H1 (cell line): ENCODE results near the gene CPT1A. TPM values are rescaled to one million over a fixed set of nuclear protein-coding genes. Genes with fewer than 3 reads are reported as not detected.

Experiments used
- CTCF ChIA-PET: fragments of 300-600 bp; sonication (Branson Sonifier 250); formaldehyde crosslinking; loops from one replicate; lab custom pipeline; 2021; ENCODE audit not compliant: partially characterized antibody; lab: Charles Lee
- POLR2A ChIA-PET: fragments of 300-600 bp; sonication (Branson Sonifier 250); formaldehyde crosslinking; loops from one replicate; lab custom pipeline; 2021; ENCODE audit warnings: inconsistent platforms; ENCODE audit not compliant: partially characterized antibody; lab: Charles Lee
- DNase-seq, 2 experiments: peaks; one replicate each; pipeline versions ENCODE4 v3.0.0 to v3.0.0-alpha.2; 2010 to 2022; ENCODE audit warnings: low spot score in 2 of 2, low read depth in 1 of 2, mixed read lengths in 1 of 2
- FAIRE-seq: peaks from 2 replicates; lab custom pipeline; 2011; peaks lifted over from hg19 to GRCh38; lab: Jason Lieb, UNC
- H2AFZ ChIP-seq: 2 replicates; pipeline ENCODE4 v1.8.1; 2012; ENCODE audit warnings: low read length, inconsistent platforms
- H2AK5ac ChIP-seq: 2 replicates; pipeline ENCODE4 v1.6.1; 2013; ENCODE audit warnings: low read depth, low read length
- H2BK120ac ChIP-seq: replicated peaks from 2 replicates; pipeline ENCODE3; 2013; ENCODE audit warnings: low read depth, low read length, inconsistent platforms
- H2BK12ac ChIP-seq: 2 replicates; pipeline ENCODE4 v1.6.1; 2013; ENCODE audit warnings: low read depth, low read length
- H2BK15ac ChIP-seq: 2 replicates; pipeline ENCODE4 v1.6.1; 2013; ENCODE audit warnings: low read length
- H2BK20ac ChIP-seq: 2 replicates; pipeline ENCODE4 v1.6.1; 2013; ENCODE audit warnings: low read length
- H2BK5ac ChIP-seq: 2 replicates; pipeline ENCODE4 v1.6.1; 2013; ENCODE audit warnings: low read depth, low read length
- H3K14ac ChIP-seq: 2 replicates; pipeline ENCODE4 v1.6.1; 2013; ENCODE audit warnings: inconsistent platforms; ENCODE audit not compliant: insufficient read length
- H3K18ac ChIP-seq: 2 replicates; pipeline ENCODE4 v1.6.1; 2013; ENCODE audit warnings: low read length; ENCODE audit errors: extremely low read depth
- H3K23ac ChIP-seq: 2 replicates; pipeline ENCODE4 v1.6.1; 2013; ENCODE audit warnings: inconsistent platforms; ENCODE audit not compliant: insufficient read length
- H3K23me2 ChIP-seq: 2 replicates; pipeline ENCODE4 v1.6.1; 2013; ENCODE audit warnings: low read depth, low read length
- H3K27ac ChIP-seq: 2 replicates; pipeline ENCODE4 v1.6.1; 2011; ENCODE audit warnings: low read depth, low read length, inconsistent platforms
- H3K27me3 ChIP-seq, 4 experiments: replicated peaks in 1 of 4; 1 replicate in 1 of 4; 2 replicates in 3 of 4; pipeline versions ENCODE4 v1.6.1 to v1.8.1; 2011 to 2013; ENCODE audit warnings: low read length in 3 of 4, mild to moderate bottlenecking in 3 of 4, inconsistent platforms in 2 of 4, mixed read lengths in 2 of 4, moderate library complexity in 1 of 4; ENCODE audit not compliant: control insufficient read depth in 3 of 4, insufficient read depth in 3 of 4; ENCODE audit errors: extremely low read depth in 1 of 4
- H3K36me3 ChIP-seq, 4 experiments: 2 replicates each; pipeline versions ENCODE4 v1.6.1 to v1.8.1; 2011 to 2013; ENCODE audit warnings: mild to moderate bottlenecking in 4 of 4, low read length in 3 of 4, moderate library complexity in 2 of 4, control low read depth in 1 of 4, inconsistent platforms in 1 of 4; ENCODE audit not compliant: insufficient read depth in 4 of 4, control insufficient read depth in 2 of 4
- H3K4ac ChIP-seq: replicated peaks from 2 replicates; pipeline ENCODE3; 2013; ENCODE audit warnings: low read length, low read depth, mixed read lengths, inconsistent platforms; ENCODE audit not compliant: insufficient read length
- H3K4me1 ChIP-seq, 4 experiments: replicated peaks in 1 of 4; 1 replicate in 1 of 4; 2 replicates in 3 of 4; pipeline versions ENCODE4 v1.6.1 to v1.8.1; 2011 to 2013; ENCODE audit warnings: low read length in 3 of 4, inconsistent platforms in 2 of 4, mixed read lengths in 1 of 4; ENCODE audit not compliant: insufficient read depth in 4 of 4, control insufficient read depth in 3 of 4
- H3K4me2 ChIP-seq, 2 experiments: 2 replicates each; pipeline versions ENCODE4 v1.6.1 to v1.8.1; 2011 to 2013; ENCODE audit warnings: low read depth in 2 of 2, low read length in 2 of 2, control low read depth in 1 of 2, inconsistent platforms in 1 of 2, mild to moderate bottlenecking in 1 of 2; ENCODE audit not compliant: insufficient read depth in 1 of 2
- H3K4me3 ChIP-seq, 4 experiments: fragments of 200-600, 300-600 bp in 1 of 4; sonication (generic), shearing (Covaris generic), sonication (Bioruptor Twin) in 1 of 4; 2 replicates each; pipeline versions ENCODE4 v1.5.1 to v1.8.1; 2011 to 2016; ENCODE audit warnings: low read length in 4 of 4, low read depth in 3 of 4, control low read depth in 2 of 4, inconsistent platforms in 2 of 4, mild to moderate bottlenecking in 2 of 4, mixed read lengths in 1 of 4, moderate library complexity in 1 of 4; ENCODE audit not compliant: insufficient read depth in 2 of 4; ENCODE audit errors: extremely low read depth in 1 of 4
- H3K56ac ChIP-seq: replicated peaks from 2 replicates; pipeline ENCODE3; 2013; ENCODE audit warnings: low read depth, mild to moderate bottlenecking, mixed read lengths, low read length, inconsistent platforms; ENCODE audit not compliant: insufficient read length
- H3K79me1 ChIP-seq: 2 replicates; pipeline ENCODE4 v1.6.1; 2013; ENCODE audit warnings: low read depth, low read length, control low read depth
- H3K79me2 ChIP-seq, 2 experiments: 2 replicates each; pipeline versions ENCODE4 v1.6.1 to v1.8.1; 2012 to 2013; ENCODE audit warnings: low read length in 2 of 2, mild to moderate bottlenecking in 2 of 2, inconsistent platforms in 1 of 2; ENCODE audit not compliant: insufficient read depth in 2 of 2, control insufficient read depth in 1 of 2
- H3K9ac ChIP-seq, 4 experiments: replicated peaks in 1 of 4; 1 replicate in 1 of 4; 2 replicates in 3 of 4; pipeline versions ENCODE4 v1.6.1 to v1.8.1; 2011 to 2013; ENCODE audit warnings: low read depth in 3 of 4, low read length in 3 of 4, control low read depth in 2 of 4, mild to moderate bottlenecking in 2 of 4, moderate library complexity in 2 of 4, inconsistent platforms in 1 of 4; ENCODE audit errors: extremely low read depth in 1 of 4
- H3K9me3 ChIP-seq, 2 experiments: 2 replicates each; pipeline versions ENCODE4 v1.6.1 to v1.8.1; 2012 to 2013; ENCODE audit warnings: mild to moderate bottlenecking in 2 of 2, moderate library complexity in 2 of 2, control low read depth in 1 of 2, inconsistent platforms in 1 of 2, low read depth in 1 of 2, low read length in 1 of 2, mixed read lengths in 1 of 2; ENCODE audit not compliant: insufficient read depth in 2 of 2
- H4K20me1 ChIP-seq, 2 experiments: replicated peaks in 1 of 2; 2 replicates each; pipeline versions ENCODE3 to v1.8.1; 2011 to 2013; ENCODE audit warnings: inconsistent platforms in 2 of 2, low read length in 2 of 2, mild to moderate bottlenecking in 1 of 2; ENCODE audit not compliant: insufficient read depth in 2 of 2, control insufficient read depth in 1 of 2
- H4K5ac ChIP-seq: 2 replicates; pipeline ENCODE4 v1.6.1; 2013; ENCODE audit warnings: low read length, low read depth, mixed read lengths, inconsistent platforms; ENCODE audit not compliant: insufficient read length
- H4K8ac ChIP-seq: 2 replicates; pipeline ENCODE4 v1.8.0; 2013; ENCODE audit warnings: mild to moderate bottlenecking, moderate library complexity, low read length, inconsistent platforms; ENCODE audit not compliant: insufficient read depth; ENCODE audit errors: extremely low read depth
- H4K91ac ChIP-seq: replicated peaks from 2 replicates; pipeline ENCODE3; 2013; ENCODE audit warnings: low read length, mixed read lengths, inconsistent platforms; ENCODE audit not compliant: insufficient read length
- FOSL1 ChIP-seq: IDR thresholded peaks from 2 replicates; pipeline ENCODE4 v1.6.1; 2011; ENCODE audit warnings: mild to moderate bottlenecking, low read depth, low read length, moderate library complexity; ENCODE audit not compliant: insufficient read depth
- RAD21 ChIP-seq, 2 experiments: IDR thresholded peaks in 1 of 2; conservative IDR thresholded peaks in 1 of 2; 2 replicates each; pipeline ENCODE4 v1.6.1; 2011; ENCODE audit warnings: low read depth in 2 of 2, low read length in 2 of 2, improper control_type of control experiment in 1 of 2, inconsistent platforms in 1 of 2, mild to moderate bottlenecking in 1 of 2, moderate library complexity in 1 of 2
- SIRT6 ChIP-seq: IDR thresholded peaks from one replicate; pipeline ENCODE4 v1.7.1; 2012; ENCODE audit warnings: low read length, inconsistent platforms
- SUZ12 ChIP-seq: fragments of 200-600 bp; sonication (generic); IDR thresholded peaks from 2 replicates; pipeline ENCODE4 v1.6.1; 2012; ENCODE audit warnings: mild to moderate bottlenecking, inconsistent platforms, low read length, moderate library complexity, mixed read lengths
- TBP ChIP-seq: IDR thresholded peaks from 2 replicates; pipeline ENCODE4 v1.6.1; 2011; ENCODE audit warnings: low read depth, low read length, improper control_type of control experiment
- WGBS, 2 experiments: shearing (Covaris generic) in 1 of 2; methylation state at CpG; one replicate each; pipeline versions ENCODE4 v1.1.6 to v1.1.7; 2013 to 2015; ENCODE audit warnings: low lambda C conversion rate in 2 of 2, mixed read lengths in 2 of 2, inconsistent platforms in 1 of 2, low coverage in 1 of 2, missing lambda C conversion rate in 1 of 2; ENCODE audit not compliant: insufficient replicate concordance in 2 of 2, insufficient coverage in 1 of 2, insufficient read length in 1 of 2; ENCODE audit errors: extremely low coverage in 1 of 2, missing lambda C conversion rate in 1 of 2; 5-methylcytosine and 5-hydroxymethylcytosine counted together
- polyA plus RNA-seq, 7 experiments: library from polyadenylated mRNA; depleted of rRNA in 3 of 7; stranded (reverse) in 5 of 7; unstranded in 2 of 7; fragments of >200 nt in 5 of 7; fragments of 200-250 nt in 2 of 7; gene quantifications; 1 replicate in 5 of 7; 2 replicates in 1 of 7; 4 replicates in 1 of 7; pipeline versions ENCODE4 v1.2.1 to v1.2.3, GENCODE V29; 2011 to 2013; ENCODE audit warnings: missing spikeins in 2 of 7, mixed read lengths in 2 of 7
- total RNA-seq: library from RNA; stranded (reverse); fragmentation: NEBNext Ultra II Directional; extraction: Animal tissue kit (Norgen Biotek cat#: 25700); gene quantifications from 2 replicates; pipeline ENCODE4 v1.2.1, GENCODE V29; 2021
- TF ChIP-seq, protein P1 (sequence below), 3 experiments: IDR thresholded peaks; 1 replicate in 2 of 3; 2 replicates in 1 of 3; pipeline versions ENCODE4 v1.5.1 to v1.6.1; 2011; ENCODE audit warnings: low read length in 3 of 3, mild to moderate bottlenecking in 3 of 3, inconsistent platforms in 2 of 3, low read depth in 1 of 3, moderate library complexity in 1 of 3; ENCODE audit not compliant: insufficient read depth in 1 of 3; ENCODE audit errors: control extremely low read depth in 1 of 3

CPT1A gene
- total and polyA plus RNA-seq, 2 of the 8 experiments (the other 6 are each of a cell fraction or from before 2014, with no cell fraction given) = 2.9 to 12.2 TPM

DNA sequence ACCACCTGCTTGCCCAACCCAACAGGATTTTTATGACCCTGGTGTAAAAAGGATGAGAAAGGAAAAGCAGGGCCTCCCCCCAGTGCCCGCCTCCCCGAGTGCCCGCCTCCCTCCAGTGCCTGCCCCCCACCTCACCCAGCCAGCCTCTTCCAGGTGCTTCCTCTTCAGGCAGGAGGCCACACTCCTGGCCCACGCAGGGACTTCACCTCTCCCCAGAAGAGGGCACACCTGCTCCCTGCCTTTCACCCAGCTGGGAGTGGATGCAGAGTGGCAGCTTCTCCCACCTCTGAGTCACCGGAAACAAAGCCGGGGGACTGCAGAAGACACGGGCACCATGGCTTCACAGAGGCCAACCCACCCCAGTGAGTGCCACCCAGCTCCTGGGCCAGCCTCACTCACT, 16.1 kb downstream of the CPT1A start:
- WGBS, 2 experiments = 66% methylated on average over 4 of the region's 7 CpGs; no CpG with 5 or more reads in 1 of the 2 experiments
- Histone ChIP-seq H3K4me2 (no peak overlapping the region), H2BK120ac (no peak overlapping the region), H3K79me1 (0 out of 2 replicates have a peak, but pooled peaks cover 3% of the 10 kb centered on the region), H3K4me1 (peaks cover 3 to 6% (median 5%) of the 10 kb centered on the region in 4 experiments), H3K36me3 (no peaks in the 10 kb centered on the region), H4K8ac (no peak overlapping the region), H4K5ac (no peak overlapping the region), H2BK12ac (0 out of 2 replicates have a peak overlapping the region, but pooled peaks have one; percentile 9), H3K9me3 (no peaks in the 10 kb centered on the region), H4K20me1 (no peaks in the 10 kb centered on the region), H2BK15ac (no peak overlapping the region), H3K23ac (no peak overlapping the region), H2BK20ac (no peak overlapping the region), H3K4ac (no peak overlapping the region), H3K4me3 (no peak overlapping the region), H3K56ac (no peak overlapping the region), H3K23me2 (no peaks in the 10 kb centered on the region), H3K9ac (no peak overlapping the region), H3K27me3 (no peaks in the 10 kb centered on the region), H3K27ac (no peak overlapping the region), H3K18ac (no peak overlapping the region), H2AFZ (no peak overlapping the region), H3K14ac (no peak overlapping the region), H2BK5ac (no peak overlapping the region), H4K91ac (no peak overlapping the region), H3K79me2 (no peaks in the 10 kb centered on the region), H2AK5ac (no peak overlapping the region)
- TF ChIP-seq SUZ12 (no peak), FOSL1 (no peak), RAD21 (IDR thresholded peaks at IDR 0.05 in 1 of 2, conservative IDR thresholded peaks at IDR 0.05 in 1 of 2; ENCODE audit: low read depth in 2 of 2, low read length in 2 of 2) (peak; percentile 56 to 63), TBP (peak; percentile 59; the same call in 1 of the 2 replicates), SIRT6 (no peak)
- TF ChIP-seq, protein P1, sequence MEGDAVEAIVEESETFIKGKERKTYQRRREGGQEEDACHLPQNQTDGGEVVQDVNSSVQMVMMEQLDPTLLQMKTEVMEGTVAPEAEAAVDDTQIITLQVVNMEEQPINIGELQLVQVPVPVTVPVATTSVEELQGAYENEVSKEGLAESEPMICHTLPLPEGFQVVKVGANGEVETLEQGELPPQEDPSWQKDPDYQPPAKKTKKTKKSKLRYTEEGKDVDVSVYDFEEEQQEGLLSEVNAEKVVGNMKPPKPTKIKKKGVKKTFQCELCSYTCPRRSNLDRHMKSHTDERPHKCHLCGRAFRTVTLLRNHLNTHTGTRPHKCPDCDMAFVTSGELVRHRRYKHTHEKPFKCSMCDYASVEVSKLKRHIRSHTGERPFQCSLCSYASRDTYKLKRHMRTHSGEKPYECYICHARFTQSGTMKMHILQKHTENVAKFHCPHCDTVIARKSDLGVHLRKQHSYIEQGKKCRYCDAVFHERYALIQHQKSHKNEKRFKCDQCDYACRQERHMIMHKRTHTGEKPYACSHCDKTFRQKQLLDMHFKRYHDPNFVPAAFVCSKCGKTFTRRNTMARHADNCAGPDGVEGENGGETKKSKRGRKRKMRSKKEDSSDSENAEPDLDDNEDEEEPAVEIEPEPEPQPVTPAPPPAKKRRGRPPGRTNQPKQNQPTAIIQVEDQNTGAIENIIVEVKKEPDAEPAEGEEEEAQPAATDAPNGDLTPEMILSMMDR (IDR thresholded peaks at IDR 0.05; ENCODE audit: control extremely low read depth in 1 of 3, insufficient read depth in 1 of 3, low read depth in 1 of 3, low read length in 3 of 3) = peak; percentile 48 to 59 (median 54)
- CTCF ChIA-PET = interaction anchor here (0.5 to 2.4 kb wide), 6 partner anchors 7 to 57 kb away, joined by 3 to 10 read pairs (median 4); no protein-coding TSS in a partner anchor
- DNase-seq (peak in 1 of 2 experiments; percentile 54), FAIRE-seq (no peak)
- POLR2A ChIA-PET = no interaction called here
